GM10847 (cell line): Measurements from ENCODE around the gene OBSCN.

ENCODE experiments used
- POLR2A ChIP-seq: IDR thresholded peaks from 2 replicates; pipeline ENCODE4 v1.6.1; 2011; ENCODE audit not compliant: insufficient read length; ENCODE audit errors: extremely low read depth

OBSCN gene

GRCh38 chr1:228426518-228427175 is 218.8 kb downstream of the OBSCN start:
- no peak for TF ChIP-seq POLR2A

GRCh38 chr1:228428412-228428811 is 220.6 kb downstream of the OBSCN start:
- no peak for TF ChIP-seq POLR2A
